Ascending aorta (tissue), 2 donors: ENCODE measurements around the gene SRPRB. TPM values are rescaled to one million over a fixed set of nuclear protein-coding genes. Genes with fewer than 3 reads are reported as not detected.

Source experiments
- DNase-seq, 2 donors: peaks; one replicate each; pipeline ENCODE4 v3.0.0-alpha.2; 2019; ENCODE audit warnings: low spot score in 2 of 2
- H3K27ac ChIP-seq, 2 donors: fragments of 200-600 bp; sonication (generic); one replicate each; pipeline ENCODE4 v1.5.1; 2016 to 2017; ENCODE audit warnings: mild to moderate bottlenecking in 1 of 2
- H3K27me3 ChIP-seq: fragments of 200-600 bp; sonication (generic); one replicate; pipeline ENCODE4 v1.5.1; 2017
- H3K36me3 ChIP-seq, 2 donors: fragments of 200-600 bp; sonication (generic); one replicate each; pipeline ENCODE4 v1.5.1; 2016
- H3K4me1 ChIP-seq, 2 donors: fragments of 200-600 bp; sonication (generic); one replicate each; pipeline ENCODE4 v1.5.1; 2016 to 2017; ENCODE audit warnings: mild to moderate bottlenecking in 1 of 2
- H3K4me3 ChIP-seq, 2 donors: fragments of 200-600 bp; sonication (generic); one replicate each; pipeline ENCODE4 v1.5.1; 2016 to 2017; ENCODE audit warnings: mild to moderate bottlenecking in 1 of 2
- H3K9me3 ChIP-seq, 2 donors: fragments of 200-600 bp; sonication (generic); one replicate each; pipeline ENCODE4 v1.5.1; 2016
- CTCF ChIP-seq, 3 experiments: fragments of 200-600 bp in 2 of 3; fragments of 450-650 bp in 1 of 3; sonication (generic) in 2 of 3; IDR thresholded peaks; one replicate each; pipeline ENCODE4 v1.5.1; 2016 to 2019; ENCODE audit warnings: antibody characterized with exemption in 3 of 3, mild to moderate bottlenecking in 1 of 3, moderate library complexity in 1 of 3
- intact Hi-C: fragments of 100-400 bp; cut with DNase I; formaldehyde crosslinking; loops from one replicate; pipeline ENCODE4 v1.15.1; 2023
- total RNA-seq: library from RNA; depleted of rRNA; stranded (reverse); fragments of >200 nt; gene quantifications from one replicate; pipeline ENCODE4 v1.1.0, GENCODE V29; 2016

Gene SRPRB
- total RNA-seq, 1 donor from 2014 or later = 16.1 TPM

- no peak for TF ChIP-seq CTCF (IDR thresholded peaks at IDR 0.05)
- no peaks in the 10 kb centered on the region for H3K27me3 ChIP-seq
- DNase-seq = no peak
- H3K4me3 ChIP-seq = no peak overlapping the region
- no peaks in the 10 kb centered on the region for H3K36me3 ChIP-seq
- intact Hi-C loops = no loop called here
- no peaks in the 10 kb centered on the region for H3K9me3 ChIP-seq
- no peak overlapping the region for H3K27ac ChIP-seq
- no peaks in the 10 kb centered on the region for H3K4me1 ChIP-seq
These were observed 46.5 kb upstream of the SRPRB start for GRCh38 chr3:133758964-133759739.

GRCh38 chr3:133759740-133760305, 45.8 kb upstream of the SRPRB start:
- Histone ChIP-seq H3K4me3 (no peak overlapping the region), H3K27ac (no peak overlapping the region), H3K9me3 (no peaks in the 10 kb centered on the region), H3K36me3 (no peaks in the 10 kb centered on the region), H3K27me3 (no peaks in the 10 kb centered on the region), H3K4me1 (no peaks in the 10 kb centered on the region)
- no peak for TF ChIP-seq CTCF (IDR thresholded peaks at IDR 0.05)
- intact Hi-C loops = no loop called here
- no peak for DNase-seq

GRCh38 chr3:133760916-133761315, 44.7 kb upstream of the SRPRB start:
- no peak for DNase-seq
- no peaks in the 10 kb centered on the region for H3K4me1 ChIP-seq
- H3K27ac ChIP-seq = no peak overlapping the region
- intact Hi-C loops = no loop called here
- no peaks in the 10 kb centered on the region for H3K9me3 ChIP-seq
- H3K27me3 ChIP-seq = no peaks in the 10 kb centered on the region
- no peaks in the 10 kb centered on the region for H3K36me3 ChIP-seq
- TF ChIP-seq CTCF (IDR thresholded peaks at IDR 0.05) = no peak
- H3K4me3 ChIP-seq = no peak overlapping the region

- TF ChIP-seq CTCF (IDR thresholded peaks at IDR 0.05) = no peak
- intact Hi-C loops = no loop called here
- Histone ChIP-seq H3K27me3 (no peaks in the 10 kb centered on the region), H3K27ac (no peak overlapping the region), H3K36me3 (no peaks in the 10 kb centered on the region), H3K4me3 (no peak overlapping the region), H3K4me1 (no peaks in the 10 kb centered on the region), H3K9me3 (no peaks in the 10 kb centered on the region)
- DNase-seq = no peak
These were observed 43.8 kb upstream of the SRPRB start for GRCh38 chr3:133761605-133762484.

GRCh38 chr3:133762539-133762938, 43.1 kb upstream of the SRPRB start:
- no peak for DNase-seq
- H3K4me3 ChIP-seq = no peak overlapping the region
- H3K27ac ChIP-seq = no peak overlapping the region
- intact Hi-C loops = no loop called here
- no peaks in the 10 kb centered on the region for H3K27me3 ChIP-seq
- no peaks in the 10 kb centered on the region for H3K36me3 ChIP-seq
- H3K4me1 ChIP-seq = no peaks in the 10 kb centered on the region
- no peaks in the 10 kb centered on the region for H3K9me3 ChIP-seq
- no peak for TF ChIP-seq CTCF (IDR thresholded peaks at IDR 0.05)
